HG02884 (cell line): Measurements from ENCODE around the gene OTX2.

Experiments used
- ATAC-seq: cut with Tn5 transposase; IDR thresholded peaks from one replicate; pipeline ENCODE4 v1.9.1; 2021; ENCODE audit warnings: mild to moderate bottlenecking, moderate library complexity; ENCODE audit not compliant: unreplicated experiment

Gene OTX2

DNA sequence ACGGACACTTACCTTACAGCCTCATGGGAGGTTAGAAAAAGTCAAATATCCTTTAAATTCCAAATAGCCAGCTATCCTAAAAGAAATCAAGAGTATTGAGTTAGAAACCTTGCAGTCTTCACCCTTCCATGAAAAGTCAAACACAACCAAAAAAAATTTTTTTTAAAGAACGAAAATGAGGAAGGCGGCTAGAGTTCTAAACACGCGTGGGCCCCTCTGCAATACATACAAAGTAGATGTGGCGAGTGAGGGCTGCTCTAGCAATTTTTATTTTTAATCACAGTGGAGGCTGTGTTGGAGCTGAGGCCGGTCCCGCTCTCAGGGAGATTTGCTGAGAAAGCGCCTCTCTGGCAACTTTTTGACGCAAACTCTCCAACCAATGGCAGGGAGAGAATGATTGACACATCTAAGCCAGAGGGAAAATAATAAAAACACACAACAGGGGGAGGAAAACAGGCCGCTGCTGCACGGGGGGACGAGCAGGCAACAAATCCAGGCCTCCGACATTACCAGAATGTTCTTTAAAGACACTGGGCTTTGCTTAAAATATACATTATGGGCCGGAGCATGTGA is at the start of gene OTX2:
OTX2 (minus strand) TSS at position 333 of the 573 bp plus-strand sequence. CDS start 5,023 bp downstream, outside the sequence.
- no peak for ATAC-seq

DNA sequence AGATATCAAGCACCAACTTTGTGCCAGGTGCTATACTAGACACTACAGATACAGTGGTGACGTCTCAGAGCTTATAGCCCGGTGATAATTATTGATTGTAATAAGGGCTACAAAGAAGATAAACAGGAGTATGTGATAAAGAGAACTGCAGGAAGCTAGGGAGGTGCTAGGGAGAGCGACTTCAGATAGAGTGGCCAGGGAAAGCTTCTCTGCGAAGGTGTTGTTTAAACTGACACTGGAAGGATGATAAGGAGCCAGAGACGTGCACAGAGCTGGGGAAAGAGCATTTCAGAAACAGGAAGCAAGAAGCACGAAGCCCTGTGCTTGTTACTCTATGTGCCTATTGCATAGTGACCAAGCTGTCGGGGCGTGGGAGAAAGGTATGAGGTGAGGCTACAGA is 48.1 kb upstream of the OTX2 start:
- ATAC-seq: no peak

DNA sequence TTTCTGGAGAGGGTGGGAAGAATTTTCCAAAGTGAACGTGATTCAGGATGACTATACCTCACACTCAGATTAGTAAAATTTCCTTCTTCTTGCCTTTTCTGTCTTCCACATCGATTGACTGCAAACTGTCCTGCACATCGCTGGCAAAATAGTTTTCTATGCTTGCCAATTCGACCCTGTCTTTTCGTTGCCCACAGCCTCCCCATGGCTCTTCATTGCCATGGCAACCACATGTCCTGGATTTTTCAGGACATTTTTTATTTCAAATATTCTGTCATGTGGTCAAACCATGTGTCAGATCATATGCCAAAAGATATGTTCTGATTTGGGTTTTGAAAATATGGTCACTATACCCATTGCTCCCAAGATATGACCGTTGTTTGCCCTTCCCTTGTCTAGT is 46.9 kb upstream of the OTX2 start:
- ATAC-seq: no peak

DNA sequence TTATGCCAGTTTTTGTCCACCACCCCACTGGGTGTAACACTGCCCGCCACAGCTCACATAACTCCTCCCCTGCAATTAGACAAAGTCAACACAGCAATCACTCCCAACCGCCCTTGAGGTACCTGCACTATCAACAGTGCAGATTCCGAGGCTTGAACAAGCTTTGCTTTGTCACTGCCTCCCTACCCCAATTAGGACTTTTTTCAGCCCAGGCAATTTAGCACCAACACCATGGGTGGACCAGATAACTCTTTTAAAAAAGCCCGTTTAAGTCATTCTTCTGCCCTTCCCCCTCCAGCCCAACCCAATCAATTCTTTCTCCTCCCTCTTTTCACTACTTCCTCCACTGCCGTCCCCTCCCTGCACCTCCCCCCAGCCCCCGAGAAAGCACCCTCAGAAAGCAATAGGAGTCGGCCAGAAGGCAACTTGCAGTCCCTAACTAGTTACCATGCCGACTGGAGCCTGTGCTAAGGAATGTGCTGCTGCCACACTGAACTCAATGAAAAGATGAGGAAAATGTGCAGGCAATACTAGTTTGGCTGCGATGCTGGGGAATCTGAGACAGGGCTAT is 45.7 kb upstream of the OTX2 start:
- no peak for ATAC-seq

DNA sequence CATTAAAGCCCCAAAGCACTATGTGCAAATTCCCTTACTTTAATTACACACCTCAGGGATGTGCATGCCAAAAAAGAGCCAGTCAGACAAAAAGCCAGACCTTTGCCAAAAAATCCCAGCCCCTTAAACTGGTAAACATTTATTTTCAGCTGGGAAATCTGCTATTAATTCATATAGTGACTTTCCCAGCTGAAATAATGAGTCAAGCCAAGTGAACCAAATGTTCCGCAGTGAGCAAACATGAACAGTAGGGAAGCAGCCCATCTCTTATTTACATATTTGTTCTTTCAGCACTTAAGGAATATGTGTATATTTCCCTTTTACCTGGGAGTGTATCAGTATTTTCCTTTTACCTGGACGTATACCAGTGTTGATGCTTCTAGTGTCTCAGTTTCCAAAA is 44.0 kb upstream of the OTX2 start:
- no peak for ATAC-seq

DNA sequence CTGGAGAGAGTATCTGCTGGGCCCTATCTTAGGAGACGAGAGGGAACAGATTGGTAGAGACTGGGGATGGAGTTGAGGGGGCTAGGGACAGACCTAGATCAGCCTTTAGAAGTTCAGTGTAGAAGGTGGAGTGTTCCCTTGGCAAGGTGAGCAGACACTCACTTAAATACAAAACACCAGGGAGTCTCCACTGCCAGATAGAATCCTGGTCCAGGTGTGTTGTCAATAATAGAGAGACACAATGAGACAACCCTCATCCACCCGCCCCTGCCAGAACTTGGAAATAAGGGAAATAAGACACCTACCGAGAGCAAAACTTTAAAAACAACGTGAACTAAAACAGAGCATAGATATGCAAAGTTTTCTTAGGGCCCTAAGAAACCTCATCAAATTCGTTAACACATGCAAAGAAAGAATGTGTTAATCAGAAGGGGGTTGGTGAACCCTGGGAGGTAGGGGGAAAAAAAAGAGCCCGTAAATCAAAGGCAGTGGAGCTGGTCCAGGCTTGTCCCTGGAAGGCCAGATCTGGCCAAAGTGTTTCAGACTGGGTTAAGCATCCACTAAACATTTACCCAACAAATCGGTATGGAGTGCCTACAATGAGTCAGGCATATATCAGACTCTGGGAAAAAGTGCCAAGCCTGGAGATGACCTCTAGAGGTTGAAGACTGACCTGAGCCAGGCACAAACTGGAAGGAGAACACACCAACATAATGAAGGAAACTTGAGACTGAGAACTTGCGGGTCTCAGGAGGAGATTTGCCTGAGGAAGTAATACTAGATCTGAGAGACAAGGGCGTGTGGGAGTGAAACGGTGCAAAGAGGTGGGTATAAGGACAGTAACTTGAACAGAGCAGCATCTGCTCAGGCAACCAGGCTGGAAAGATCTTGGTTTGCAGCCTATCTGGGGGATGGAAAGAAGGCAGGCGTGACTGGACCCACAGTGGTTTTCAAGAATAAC is 37.0 kb upstream of the OTX2 start:
- ATAC-seq: no peak

DNA sequence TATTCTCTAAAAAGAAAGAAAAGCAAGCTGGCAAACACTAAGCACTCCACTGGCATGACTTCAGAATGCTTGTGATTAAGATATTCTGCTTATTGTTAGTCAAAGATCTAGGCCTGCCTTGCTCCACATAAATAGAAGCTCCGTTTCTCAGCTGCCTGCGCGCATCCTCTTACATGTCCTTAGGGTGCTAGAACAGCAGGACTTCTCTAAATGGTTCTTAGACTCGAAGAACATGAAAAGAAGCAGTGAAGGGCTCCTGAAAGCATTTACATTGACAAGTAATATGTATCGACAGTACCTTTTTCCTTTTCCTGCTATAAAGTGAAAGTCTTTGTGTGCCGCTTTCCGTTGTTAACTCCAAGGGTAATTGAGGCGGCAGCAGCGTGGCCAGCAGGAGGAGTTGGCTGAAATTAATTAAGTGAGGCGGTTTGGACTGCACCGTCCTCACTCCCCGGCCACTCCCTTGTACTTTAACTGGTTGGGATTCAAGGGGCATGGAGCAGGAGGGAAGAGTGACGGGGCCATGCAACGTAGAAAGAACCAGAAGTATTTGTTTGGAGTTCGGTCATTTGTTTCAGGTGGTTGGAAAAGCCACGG is 34.2 kb upstream of the OTX2 start:
- no peak for ATAC-seq

DNA sequence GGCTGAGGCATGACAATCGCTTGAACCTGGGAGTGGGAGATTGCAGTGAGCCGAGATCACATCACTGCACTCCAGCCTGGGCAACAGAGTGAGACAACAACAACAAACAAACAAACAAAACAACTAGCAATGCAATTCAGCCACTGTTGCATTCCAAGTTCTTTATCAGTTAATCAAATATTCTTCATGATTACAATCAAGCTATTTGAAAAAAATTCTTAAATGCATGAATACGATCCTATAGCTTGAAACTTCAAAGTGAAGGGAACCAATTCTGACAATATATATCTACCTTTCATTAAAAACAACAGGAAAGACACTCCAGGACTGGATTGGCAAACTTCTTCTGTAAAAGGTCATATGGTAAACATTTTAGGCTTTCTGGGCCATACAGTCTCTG is 31.3 kb upstream of the OTX2 start:
- ATAC-seq: no peak

DNA sequence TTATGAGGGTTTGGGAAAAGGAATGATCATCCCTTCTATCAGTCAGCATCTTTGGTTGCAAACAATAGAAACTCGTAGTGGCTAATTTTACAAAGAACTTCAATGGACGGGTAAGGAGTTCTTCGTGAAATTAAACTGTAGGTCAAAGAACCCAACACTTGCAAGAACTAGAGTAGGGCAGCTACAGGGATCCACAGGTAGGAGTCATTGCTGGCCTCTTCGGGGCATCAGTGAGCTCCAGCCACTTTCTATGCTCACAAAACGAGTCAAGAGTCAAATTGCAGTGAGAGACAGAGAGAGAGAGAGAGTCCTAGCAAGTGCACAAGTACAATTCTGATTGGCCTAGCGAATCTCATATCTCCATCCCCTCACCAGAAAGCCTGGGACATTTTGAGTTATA is 29.9 kb upstream of the OTX2 start:
- no peak for ATAC-seq

DNA sequence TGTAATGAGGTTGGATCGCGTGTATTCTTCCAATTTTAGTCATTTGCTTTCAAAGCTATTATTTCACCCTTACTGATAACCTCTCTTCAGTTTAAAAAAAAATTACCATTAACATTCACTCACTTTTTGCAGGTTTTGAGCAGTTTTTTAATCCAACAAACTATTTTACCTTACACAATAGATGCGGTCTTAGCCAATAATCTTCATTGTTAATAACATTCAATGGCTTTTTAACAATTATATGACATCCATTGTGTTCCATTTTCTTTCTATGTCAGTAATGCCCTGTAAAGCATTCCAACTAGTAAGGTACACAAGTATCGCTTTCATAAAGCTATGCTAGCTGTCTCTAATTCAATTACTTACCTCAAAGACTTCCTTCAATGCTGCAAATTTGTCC is 18.9 kb upstream of the OTX2 start:
- no peak for ATAC-seq

DNA sequence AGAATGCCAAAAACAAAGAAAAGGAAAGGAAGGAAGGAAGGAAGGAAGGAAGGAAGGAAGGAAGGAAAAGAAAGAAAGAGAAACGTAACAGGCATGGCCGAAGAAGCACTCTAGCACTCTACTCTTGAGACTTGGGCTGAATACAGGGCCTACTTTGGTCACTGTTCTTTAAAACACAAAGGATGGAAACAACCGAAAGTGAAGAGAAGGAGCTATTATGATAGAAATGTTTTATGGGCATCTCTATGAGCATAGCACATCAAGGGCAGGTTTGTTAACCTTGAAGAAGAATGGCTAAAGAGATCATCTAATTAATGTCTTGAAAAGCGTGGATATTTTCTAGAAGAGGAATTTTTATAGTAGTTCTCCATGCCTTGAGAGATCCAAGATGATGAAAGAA is 15.9 kb upstream of the OTX2 start:
- ATAC-seq: no peak

DNA sequence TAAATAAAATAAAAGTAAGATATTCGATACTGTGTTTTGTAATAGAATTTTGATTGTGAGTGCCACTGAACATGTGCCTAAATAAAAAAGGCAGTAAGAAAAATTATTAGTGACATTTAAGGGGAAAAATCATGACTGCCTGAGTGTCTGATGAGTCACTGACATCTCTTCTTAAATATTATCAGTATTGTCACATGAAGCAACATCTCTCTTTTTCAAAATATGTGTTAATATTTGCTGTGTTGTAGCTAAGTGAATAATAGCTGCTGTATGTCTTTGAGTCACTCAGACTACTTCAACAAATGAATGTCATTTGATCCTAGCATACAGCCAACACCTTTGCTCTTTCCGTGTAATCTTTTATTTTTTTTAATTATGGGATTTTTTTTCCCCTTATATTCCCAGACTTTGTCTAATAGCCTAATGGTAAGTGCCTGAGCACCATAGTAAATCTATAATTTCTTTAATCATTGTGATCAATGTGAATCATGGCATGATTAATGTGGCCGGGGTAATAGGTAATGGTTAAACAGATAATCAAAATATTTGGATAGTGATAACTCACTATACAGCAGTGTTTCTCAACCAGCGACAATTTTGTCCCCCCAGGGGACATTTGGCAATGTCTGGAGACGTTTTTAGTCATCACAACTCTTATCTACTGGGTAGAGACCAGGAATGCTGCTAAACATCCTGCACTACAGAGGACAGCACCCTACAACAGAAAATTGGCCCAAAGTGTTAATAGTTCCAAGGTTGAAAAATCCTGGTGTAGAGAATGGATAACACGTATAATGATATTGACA is 11.7 kb upstream of the OTX2 start:
- no peak for ATAC-seq

DNA sequence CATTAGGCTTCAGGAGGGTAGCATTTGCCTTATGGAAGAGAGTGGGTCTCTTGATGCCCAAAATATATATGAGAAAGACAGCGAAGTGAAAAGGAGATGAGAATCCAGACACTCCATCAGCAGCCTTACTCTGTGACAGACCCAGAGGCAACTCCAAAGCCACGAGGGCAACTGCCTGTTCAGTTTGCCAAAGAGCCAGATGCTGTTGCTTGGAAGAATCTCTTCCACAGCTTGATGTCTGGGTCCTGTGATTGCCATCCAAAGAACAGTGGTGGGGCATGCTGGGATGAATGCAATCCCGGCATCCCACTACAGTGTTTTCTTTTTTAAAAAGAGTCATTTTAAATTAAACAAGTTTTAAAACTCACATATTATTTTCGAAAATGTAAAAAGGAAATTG is 10.9 kb upstream of the OTX2 start:
- ATAC-seq: no peak

DNA sequence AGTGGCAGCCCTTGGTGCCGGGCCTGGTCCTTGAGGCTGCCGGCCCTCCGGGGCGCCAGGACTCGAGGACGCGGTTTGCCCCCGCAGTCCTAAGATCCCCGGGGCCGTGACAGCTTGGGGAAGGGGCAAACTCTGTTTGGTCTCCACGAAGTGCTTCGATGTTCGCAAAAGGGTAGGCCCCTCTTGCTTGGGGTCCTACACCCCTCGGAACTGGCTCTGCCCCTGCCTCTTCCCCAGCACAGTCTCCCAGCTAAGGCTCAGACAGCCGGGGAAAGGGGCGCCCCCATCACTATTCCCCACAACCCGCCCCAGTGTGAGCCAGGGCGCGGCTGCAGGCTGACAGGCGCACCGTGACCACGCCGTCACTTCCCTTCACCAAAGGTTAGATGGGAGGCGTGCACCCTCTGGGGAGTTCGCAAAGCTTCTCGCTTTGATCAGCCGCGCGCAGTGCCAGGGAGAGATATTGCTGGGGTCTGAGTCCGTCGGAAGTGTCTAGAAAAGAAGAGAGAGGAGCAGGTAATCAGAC is 7.2 kb upstream of the OTX2 start:
- ATAC-seq: no peak

DNA sequence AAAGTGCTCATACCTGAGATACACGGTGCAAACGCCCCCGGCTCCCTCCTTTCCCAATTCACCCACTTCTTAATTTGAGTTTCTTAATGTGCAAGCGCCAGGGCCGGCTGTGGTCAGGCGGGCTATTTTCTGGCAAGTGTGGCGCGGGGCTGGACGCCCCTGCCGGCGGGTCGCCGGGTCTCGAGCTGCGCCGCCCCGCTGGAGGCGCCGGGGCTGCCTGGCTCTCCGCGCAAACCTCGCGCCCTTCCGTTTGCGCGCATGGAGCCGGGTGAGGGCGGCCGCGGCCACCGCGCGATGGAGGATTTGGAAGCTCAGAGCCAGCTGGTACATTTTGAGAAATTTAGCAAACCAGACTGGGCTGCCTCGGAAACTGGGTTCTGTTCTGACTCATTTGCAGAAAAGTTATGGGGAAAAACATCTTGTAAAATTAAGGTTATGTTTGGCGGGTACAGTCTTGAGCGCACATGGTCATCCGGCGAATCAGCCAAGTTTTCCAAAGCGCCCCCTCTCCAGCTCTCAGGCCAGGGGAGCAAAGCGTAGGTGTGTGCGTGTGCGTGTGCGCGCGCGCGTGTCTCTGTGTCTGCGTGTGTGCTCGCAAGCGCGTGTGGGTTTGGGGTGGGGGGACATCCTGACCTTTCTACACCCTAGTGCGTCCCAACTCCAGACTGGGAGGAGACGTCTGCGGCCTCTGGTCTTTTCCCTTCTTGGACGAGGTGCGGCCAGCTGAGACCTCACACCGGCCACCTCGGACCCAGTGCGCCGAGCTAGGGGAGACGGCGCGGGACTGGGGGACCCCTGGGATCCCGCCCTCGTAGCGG is 6.5 kb upstream of the OTX2 start:
- ATAC-seq: no peak

DNA sequence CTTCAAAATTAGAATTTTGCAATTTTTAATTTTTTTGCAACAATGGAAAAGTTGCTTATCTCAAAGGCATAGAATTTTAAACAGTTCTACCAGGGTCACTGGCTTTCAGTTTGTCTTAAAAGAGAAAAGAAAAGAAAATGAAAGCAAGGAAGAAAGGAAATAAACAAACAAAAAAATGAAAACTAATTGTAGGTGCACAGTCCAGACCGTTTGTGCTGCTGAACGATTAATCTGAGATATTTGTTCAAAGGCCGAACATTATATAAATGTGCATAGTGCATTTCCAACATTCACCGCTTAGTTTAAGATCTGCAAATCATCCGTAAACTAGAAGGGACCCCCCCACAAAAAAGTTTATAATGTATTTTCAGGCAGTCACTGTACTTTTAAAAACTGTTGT is 5.5 kb upstream of the OTX2 start:
- no peak for ATAC-seq

DNA sequence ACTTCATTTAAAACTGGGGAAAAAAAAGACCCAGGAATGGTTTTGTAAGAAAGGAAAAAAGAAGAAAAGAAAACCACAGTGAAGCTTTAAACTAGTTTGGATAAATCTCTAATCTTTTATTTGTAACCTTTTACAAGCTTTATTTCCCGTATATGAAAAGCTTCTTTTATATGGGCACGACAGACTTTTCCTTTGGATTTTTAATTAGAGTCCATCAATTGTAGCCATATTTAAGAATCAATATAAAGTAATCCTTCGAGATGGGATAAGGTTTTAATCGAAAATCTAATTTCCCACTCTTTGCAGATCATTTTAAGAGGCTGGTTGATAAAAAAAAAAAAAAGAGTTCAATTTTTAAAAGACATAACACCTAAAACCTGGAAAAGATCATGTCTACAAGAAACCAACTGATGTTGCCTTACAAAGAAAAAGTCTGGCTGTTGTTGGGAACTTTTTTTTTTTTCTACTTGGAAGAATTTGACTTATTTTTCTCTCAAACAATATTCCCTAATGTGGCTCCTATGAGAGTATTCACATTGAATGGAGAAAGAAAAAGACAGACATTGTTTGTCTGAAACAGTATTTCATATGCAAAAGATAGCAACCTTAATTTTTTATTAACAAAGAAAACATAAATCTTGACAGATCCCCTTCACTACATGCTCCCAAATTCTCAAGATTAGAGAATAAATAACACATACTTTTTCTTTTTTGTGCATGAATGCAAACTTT is 4.9 kb upstream of the OTX2 start:
- ATAC-seq: no peak

DNA sequence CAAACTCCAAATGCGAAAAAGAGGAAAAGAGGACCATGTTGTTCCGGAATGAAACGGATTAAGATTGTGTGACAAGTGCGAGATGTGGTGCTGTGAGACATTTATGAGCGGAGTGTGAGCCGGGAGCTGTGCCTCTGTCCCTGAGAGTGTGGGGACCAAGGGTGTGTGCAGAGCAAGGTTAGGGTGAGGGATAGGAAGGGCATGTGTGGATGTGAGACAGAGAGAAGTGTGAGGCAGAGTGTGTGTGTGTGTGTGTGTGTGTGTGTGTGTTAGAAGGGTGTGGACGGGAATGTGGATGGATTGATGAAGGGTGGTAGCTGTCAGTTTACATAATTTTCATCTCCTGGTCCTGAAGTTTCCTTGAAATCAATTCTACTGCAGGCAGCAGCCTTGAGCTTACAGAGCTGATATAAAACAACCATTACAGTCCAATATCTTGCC is 4.3 kb upstream of the OTX2 start:
- ATAC-seq: no peak

DNA sequence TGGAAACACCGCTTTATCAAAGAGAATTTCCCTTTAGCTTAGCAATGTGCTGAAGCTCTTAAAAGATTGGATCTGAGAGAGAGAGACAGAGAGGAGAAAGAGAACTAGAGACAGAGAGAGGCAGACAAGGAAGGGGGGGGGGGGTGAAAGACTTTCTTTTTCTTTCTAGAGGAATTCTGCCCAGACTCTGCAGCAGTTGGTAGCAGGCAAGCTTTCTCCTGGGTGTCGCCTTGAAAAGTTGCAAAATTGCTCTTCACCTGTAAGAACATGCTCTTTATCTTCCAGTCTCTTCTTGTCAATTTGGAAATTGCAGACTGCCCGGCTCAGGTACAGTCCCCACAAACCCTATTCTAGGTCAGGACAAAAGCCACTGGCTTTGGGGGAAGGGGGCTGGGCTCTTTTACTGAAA is 2.9 kb upstream of the OTX2 start:
- ATAC-seq: no peak
